ENCODE measurements around the gene GDAP1L1. TPM values are rescaled to one million over a fixed set of nuclear protein-coding genes. Genes with fewer than 3 reads are reported as not detected.

The GDAP1L1 gene
- total RNA-seq, 1 donor from 2014 or later, result not detected

DNA sequence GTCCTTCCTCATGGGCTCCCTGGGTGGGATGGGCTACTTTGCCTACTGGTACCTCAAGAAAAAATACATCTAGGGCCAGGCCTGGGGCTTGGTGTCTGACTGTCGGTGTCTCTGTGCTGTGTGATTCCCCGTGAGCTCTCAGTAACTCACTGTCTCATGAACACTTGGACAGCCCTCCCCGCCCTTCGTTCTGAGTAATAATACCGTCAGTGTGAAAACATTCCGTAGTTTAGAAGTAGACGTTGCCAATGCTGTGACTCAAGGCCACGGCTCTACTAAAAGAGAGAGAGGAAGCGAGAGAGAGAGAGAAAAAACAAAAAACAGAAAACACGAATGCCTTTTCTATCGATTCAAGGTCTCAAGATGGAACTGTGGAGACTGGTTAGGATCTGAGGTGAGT lies 32.1 kb downstream of the GDAP1L1 start:
- H3K4me3 ChIP-seq, result no peak overlapping the region
- TF ChIP-seq, protein P1, sequence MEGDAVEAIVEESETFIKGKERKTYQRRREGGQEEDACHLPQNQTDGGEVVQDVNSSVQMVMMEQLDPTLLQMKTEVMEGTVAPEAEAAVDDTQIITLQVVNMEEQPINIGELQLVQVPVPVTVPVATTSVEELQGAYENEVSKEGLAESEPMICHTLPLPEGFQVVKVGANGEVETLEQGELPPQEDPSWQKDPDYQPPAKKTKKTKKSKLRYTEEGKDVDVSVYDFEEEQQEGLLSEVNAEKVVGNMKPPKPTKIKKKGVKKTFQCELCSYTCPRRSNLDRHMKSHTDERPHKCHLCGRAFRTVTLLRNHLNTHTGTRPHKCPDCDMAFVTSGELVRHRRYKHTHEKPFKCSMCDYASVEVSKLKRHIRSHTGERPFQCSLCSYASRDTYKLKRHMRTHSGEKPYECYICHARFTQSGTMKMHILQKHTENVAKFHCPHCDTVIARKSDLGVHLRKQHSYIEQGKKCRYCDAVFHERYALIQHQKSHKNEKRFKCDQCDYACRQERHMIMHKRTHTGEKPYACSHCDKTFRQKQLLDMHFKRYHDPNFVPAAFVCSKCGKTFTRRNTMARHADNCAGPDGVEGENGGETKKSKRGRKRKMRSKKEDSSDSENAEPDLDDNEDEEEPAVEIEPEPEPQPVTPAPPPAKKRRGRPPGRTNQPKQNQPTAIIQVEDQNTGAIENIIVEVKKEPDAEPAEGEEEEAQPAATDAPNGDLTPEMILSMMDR (IDR thresholded peaks at IDR 0.05), result no peak
- TF ChIP-seq POLR2A (IDR thresholded peaks at IDR 0.05), result no peak
- TF ChIP-seq POLR2AphosphoS5 (IDR thresholded peaks at IDR 0.05; ENCODE audit: insufficient read depth in 1 of 2, low read depth in 1 of 2), result no peak
- no peak for DNase-seq (ENCODE audit: extremely low spot score in 2 of 2)
- H3K27ac ChIP-seq, result no peak overlapping the region
- H3K27me3 ChIP-seq, result no peaks in the 10 kb centered on the region
- no peaks in the 10 kb centered on the region for H3K36me3 ChIP-seq
- H3K9me3 ChIP-seq, result no peaks in the 10 kb centered on the region
- intact Hi-C loops (cut with DNase I), result no loop called here
- H3K4me1 ChIP-seq, result no peaks in the 10 kb centered on the region

DNA sequence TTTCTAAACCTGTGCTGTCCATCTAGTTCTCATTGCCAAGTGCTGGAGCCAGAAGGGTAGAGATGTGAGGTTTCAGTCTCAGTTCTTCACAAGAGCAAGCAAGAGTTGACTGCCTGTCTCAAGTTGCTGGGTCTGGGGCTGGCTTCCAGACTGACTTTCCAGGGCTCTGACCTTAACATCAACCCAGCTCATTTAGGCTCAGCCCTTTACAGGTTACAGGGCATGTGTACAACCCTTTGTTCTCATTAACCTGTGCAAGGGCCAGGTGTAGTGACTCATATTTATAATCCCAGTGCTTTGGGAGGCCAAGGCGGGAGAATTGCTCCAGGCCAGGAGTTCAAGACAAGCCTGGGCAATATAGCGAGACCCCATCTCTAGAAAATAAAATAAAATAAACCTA lies 33.3 kb downstream of the GDAP1L1 start:
- Histone ChIP-seq H3K9me3 (no peaks in the 10 kb centered on the region), H3K36me3 (no peaks in the 10 kb centered on the region), H3K27ac (no peak overlapping the region), H3K4me1 (no peaks in the 10 kb centered on the region), H3K27me3 (no peaks in the 10 kb centered on the region), H3K4me3 (no peak overlapping the region)
- intact Hi-C loops (cut with DNase I), result no loop called here
- TF ChIP-seq POLR2AphosphoS5 (IDR thresholded peaks at IDR 0.05; ENCODE audit: insufficient read depth in 1 of 2, low read depth in 1 of 2) (no peak), POLR2A (IDR thresholded peaks at IDR 0.05) (no peak)
- TF ChIP-seq, protein P1 (IDR thresholded peaks at IDR 0.05), result no peak
- DNase-seq (ENCODE audit: extremely low spot score in 2 of 2), result no peak

DNA sequence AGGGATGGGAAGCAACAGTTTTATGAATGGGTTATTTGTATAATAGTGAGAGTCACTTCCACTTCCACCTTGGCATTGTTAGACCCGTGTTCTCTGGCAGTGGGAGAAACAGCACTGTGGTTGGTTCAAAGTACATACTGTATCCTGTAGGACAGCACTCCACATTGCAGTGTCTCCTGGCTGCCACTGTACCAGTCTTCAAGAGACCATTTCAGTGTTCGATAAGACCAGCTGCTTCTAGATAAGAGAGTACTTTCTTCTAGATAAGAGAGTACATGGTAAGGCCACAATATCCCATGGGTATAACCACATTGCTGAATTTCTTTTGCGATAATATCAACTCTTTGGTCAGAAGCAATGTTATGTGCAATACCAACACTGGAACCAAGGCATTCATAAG lies 35.1 kb downstream of the GDAP1L1 start:
- intact Hi-C loops (cut with DNase I), result no loop called here
- H3K4me1 ChIP-seq, result no peaks in the 10 kb centered on the region
- no peak overlapping the region for H3K4me3 ChIP-seq
- no peaks in the 10 kb centered on the region for H3K27me3 ChIP-seq
- no peaks in the 10 kb centered on the region for H3K9me3 ChIP-seq
- H3K36me3 ChIP-seq, result no peaks in the 10 kb centered on the region
- no peak for DNase-seq (ENCODE audit: extremely low spot score in 2 of 2)
- no peak for TF ChIP-seq POLR2A (IDR thresholded peaks at IDR 0.05)
- TF ChIP-seq, protein P1 (IDR thresholded peaks at IDR 0.05), result no peak
- no peak for TF ChIP-seq POLR2AphosphoS5 (IDR thresholded peaks at IDR 0.05; ENCODE audit: insufficient read depth in 1 of 2, low read depth in 1 of 2)
- H3K27ac ChIP-seq, result no peak overlapping the region

DNA sequence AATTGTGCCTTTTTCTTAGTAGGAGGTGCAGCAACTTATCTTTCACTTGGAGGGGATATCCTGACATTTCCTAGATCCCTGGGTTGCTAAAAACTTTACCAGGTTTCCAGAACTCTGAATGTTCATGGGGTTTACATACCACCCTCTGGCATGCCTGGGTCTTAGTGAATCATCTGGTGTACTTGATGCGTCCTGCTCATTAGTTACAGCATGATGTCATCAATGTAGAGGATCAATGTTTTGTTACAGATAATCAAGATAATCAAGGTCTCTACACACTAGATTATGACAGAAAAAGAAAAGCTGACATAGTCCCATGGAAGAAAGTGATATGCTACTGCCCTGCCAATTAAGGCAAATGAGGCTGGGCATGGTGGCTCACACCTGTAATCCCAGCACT lies 36.9 kb downstream of the GDAP1L1 start:
- TF ChIP-seq, protein P1 (IDR thresholded peaks at IDR 0.05), result no peak
- no peak for TF ChIP-seq POLR2AphosphoS5 (IDR thresholded peaks at IDR 0.05; ENCODE audit: insufficient read depth in 1 of 2, low read depth in 1 of 2)
- Histone ChIP-seq H3K27ac (no peak overlapping the region), H3K36me3 (no peaks in the 10 kb centered on the region), H3K4me3 (no peak overlapping the region), H3K4me1 (no peaks in the 10 kb centered on the region), H3K9me3 (peaks cover 4% of the 10 kb centered on the region), H3K27me3 (no peaks in the 10 kb centered on the region)
- intact Hi-C loops (cut with DNase I), result no loop called here
- DNase-seq (ENCODE audit: extremely low spot score in 2 of 2), result no peak

DNA sequence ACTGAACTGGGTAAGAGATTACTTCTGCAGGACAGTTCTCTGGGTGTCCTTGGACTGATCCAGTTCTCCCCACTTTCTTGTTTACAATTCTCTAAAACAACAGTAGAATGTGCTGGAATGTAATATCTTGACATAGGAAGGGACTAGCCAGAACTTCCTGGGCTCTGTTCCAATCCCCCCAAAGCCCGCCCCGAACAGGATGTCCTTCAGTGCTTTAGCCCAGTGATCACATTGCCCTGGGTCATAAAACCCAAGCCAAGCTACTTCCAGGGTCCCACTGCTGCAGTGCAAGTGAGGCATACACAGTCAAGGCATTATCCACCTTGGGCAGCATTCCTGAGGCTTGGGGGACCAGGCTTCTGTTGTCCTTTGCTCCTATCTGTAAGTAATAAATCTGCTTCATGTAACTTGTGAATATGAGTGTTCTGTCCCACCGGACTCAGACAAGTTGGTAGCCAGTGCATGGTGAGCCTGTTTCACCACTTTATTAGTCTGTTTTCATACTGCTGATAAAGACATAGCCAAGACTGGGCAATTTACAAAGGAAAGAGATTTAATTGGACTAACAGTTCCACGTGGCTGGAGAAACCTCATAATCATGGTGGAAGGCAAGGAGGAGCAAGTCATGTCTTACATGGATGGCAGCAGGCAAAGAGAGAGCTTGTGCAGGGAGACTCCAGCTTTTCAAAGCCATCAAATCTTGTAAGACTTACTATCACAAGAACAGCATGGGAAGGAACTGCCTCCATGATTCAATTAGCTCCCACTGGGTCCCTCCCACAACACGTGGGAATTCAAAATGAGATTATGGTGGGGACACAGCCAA lies 40.4 kb downstream of the GDAP1L1 start:
- Histone ChIP-seq H3K9me3 (peaks cover 4% of the 10 kb centered on the region), H3K27me3 (no peaks in the 10 kb centered on the region), H3K4me1 (no peaks in the 10 kb centered on the region), H3K4me3 (no peak overlapping the region), H3K27ac (no peak overlapping the region), H3K36me3 (no peaks in the 10 kb centered on the region)
- no peak for DNase-seq (ENCODE audit: extremely low spot score in 2 of 2)
- TF ChIP-seq POLR2AphosphoS5 (IDR thresholded peaks at IDR 0.05; ENCODE audit: insufficient read depth in 1 of 2, low read depth in 1 of 2), result no peak
- TF ChIP-seq, protein P1 (IDR thresholded peaks at IDR 0.05), result no peak
- intact Hi-C loops (cut with DNase I), result no loop called here

All from vagina (tissue), 2 donors.